Liver (tissue), 3 donors: Measurements from ENCODE around the gene TBC1D10A.

ENCODE experiments used
- ATF3 ChIP-seq: IDR thresholded peaks from 2 replicates; pipeline ENCODE4 v1.6.1; 2016; ENCODE audit warnings: antibody characterized with exemption
- CTCF ChIP-seq: fragments of 150-350 bp; IDR thresholded peaks from 2 replicates; pipeline ENCODE4 v1.5.1; 2017; ENCODE audit warnings: improper control_type of control experiment, low read depth, low read length; ENCODE audit not compliant: missing input control
- EGR1 ChIP-seq, 2 donors: IDR thresholded peaks; 2 replicates each; pipeline ENCODE4 v1.6.1; 2016 to 2018; ENCODE audit warnings: antibody characterized with exemption in 2 of 2, low read depth in 2 of 2
- FOXA1 ChIP-seq: IDR thresholded peaks from 2 replicates; pipeline ENCODE4 v1.6.1; 2016; ENCODE audit warnings: antibody characterized with exemption
- GABPA ChIP-seq, 2 donors: IDR thresholded peaks in 1 of 2; conservative IDR thresholded peaks in 1 of 2; 2 replicates each; pipeline ENCODE4 v1.6.1; 2016; ENCODE audit warnings: antibody characterized with exemption in 2 of 2, mild to moderate bottlenecking in 1 of 2, moderate library complexity in 1 of 2
- HNF4G ChIP-seq: IDR thresholded peaks from 2 replicates; pipeline ENCODE4 v1.6.1; 2016; ENCODE audit warnings: antibody characterized with exemption
- JUND ChIP-seq, 2 donors: IDR thresholded peaks; 2 replicates each; pipeline ENCODE4 v1.6.1; 2016; ENCODE audit warnings: antibody characterized with exemption in 2 of 2
- MAX ChIP-seq: IDR thresholded peaks from 2 replicates; pipeline ENCODE4 v1.6.1; 2016; ENCODE audit warnings: antibody characterized with exemption
- RAD21 ChIP-seq, 2 donors: IDR thresholded peaks; 2 replicates each; pipeline ENCODE4 v1.6.1; 2016; ENCODE audit warnings: antibody characterized with exemption in 2 of 2, mild to moderate bottlenecking in 2 of 2
- REST ChIP-seq: IDR thresholded peaks from 2 replicates; pipeline ENCODE4 v1.6.1; 2016; ENCODE audit warnings: antibody characterized with exemption, mild to moderate bottlenecking
- SP1 ChIP-seq: IDR thresholded peaks from 2 replicates; pipeline ENCODE4 v1.6.1; 2018; ENCODE audit warnings: antibody characterized with exemption, mild to moderate bottlenecking
- TAF1 ChIP-seq: conservative IDR thresholded peaks from 2 replicates; pipeline ENCODE4 v1.6.1; 2016; ENCODE audit warnings: antibody characterized with exemption, mild to moderate bottlenecking
- YY1 ChIP-seq: IDR thresholded peaks from 2 replicates; pipeline ENCODE4 v1.6.1; 2016; ENCODE audit warnings: antibody characterized with exemption, mild to moderate bottlenecking
- ZBTB33 ChIP-seq: IDR thresholded peaks from 2 replicates; pipeline ENCODE4 v1.6.1; 2016; ENCODE audit warnings: antibody characterized with exemption
- donor health status: healthy.
- donor health status: healthy.

GRCh38 chr22:30270832-30271231 is 55.9 kb downstream of the TBC1D10A start:
- TF ChIP-seq ATF3 (no peak), JUND (IDR thresholded peaks at IDR 0.05) (no peak), CTCF (no peak), REST (no peak), RAD21 (IDR thresholded peaks at IDR 0.05) (no peak), TAF1 (no peak), FOXA1 (no peak), MAX (no peak), ZBTB33 (no peak), GABPA (IDR thresholded peaks at IDR 0.05 in 1 of 2, conservative IDR thresholded peaks at IDR 0.05 in 1 of 2) (no peak), HNF4G (no peak), SP1 (no peak), YY1 (no peak), EGR1 (IDR thresholded peaks at IDR 0.05; ENCODE audit: low read depth in 2 of 2) (no peak)
